T follicular helper cell (primary cell): ENCODE measurements around the gene ZNF189.

ENCODE experiments used
- DNase-seq: peaks from one replicate; pipeline ENCODE4 v3.0.0-alpha.2; 2020; ENCODE audit warnings: low read depth
- total RNA-seq, 2 experiments: gene quantifications; one replicate each; lab custom pipeline; 2026; lab: John Stamatoyannopoulos, UW

Gene ZNF189
- 34.7 to 40.6 reads per million in 2 experiments for total RNA-seq

GRCh38 chr9:101398068-101398929 is at the start of gene ZNF189, which contains the start of gene MRPL50:
TSS of gene ZNF189 (plus strand) at chr9:101398851. CDS start at chr9:101399157, 306 bp downstream.
TSS of gene MRPL50 (minus strand) at chr9:101398618. CDS start at chr9:101398592, 26 bp downstream.
- peak; percentile 98 for DNase-seq

GRCh38 chr9:101350285-101350684 is 48.4 kb upstream of the ZNF189 start:
- no peak for DNase-seq

DNA sequence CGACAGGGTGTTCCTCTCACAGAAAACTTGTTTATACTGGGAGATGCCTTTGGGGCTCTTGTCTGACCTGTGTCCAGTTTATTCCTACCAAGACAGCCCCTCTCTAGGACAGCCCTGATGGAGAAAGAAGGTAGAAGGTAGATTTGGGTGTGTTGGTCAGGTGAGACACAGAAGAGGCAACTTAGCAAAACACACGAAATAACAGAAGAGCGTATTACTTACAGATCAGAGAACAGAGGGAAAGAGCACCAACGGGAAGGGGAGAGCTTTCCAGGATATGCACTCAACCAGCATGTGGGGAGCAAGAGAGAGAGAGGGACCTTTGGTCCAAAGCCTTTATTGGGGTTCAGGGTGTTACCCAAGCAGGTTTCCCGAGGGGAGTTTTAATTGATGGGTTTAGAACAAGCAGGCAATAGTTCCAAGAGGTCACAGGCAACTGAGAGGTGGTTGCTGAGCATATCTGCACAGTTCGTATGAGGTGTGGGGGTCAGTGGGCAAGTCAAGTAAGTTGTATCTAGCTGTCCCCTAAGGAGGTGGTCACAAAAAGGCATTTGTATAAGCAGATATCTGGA is 45.7 kb upstream of the ZNF189 start:
- DNase-seq: no peak

DNA sequence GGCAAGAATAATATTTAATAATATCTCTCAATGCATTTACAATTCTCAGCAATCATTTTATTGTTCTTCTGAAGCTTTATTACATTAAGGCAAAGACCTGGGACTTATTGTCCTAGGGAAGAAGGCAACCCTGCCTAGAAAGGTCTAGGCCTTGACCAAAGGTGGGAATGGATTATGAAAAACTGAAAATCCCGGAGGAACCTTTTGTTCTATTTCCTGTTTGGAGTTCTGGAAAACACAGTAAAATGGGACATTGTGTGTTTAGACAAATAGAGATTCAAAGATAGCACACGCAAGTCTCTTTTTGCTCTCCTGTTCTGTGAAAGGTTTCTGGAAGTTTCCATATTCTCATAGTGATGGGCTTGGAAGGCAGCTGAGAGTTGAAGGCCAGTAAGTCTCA is 45.0 kb upstream of the ZNF189 start:
- DNase-seq: no peak

GRCh38 chr9:101354143-101354764 is 44.4 kb upstream of the ZNF189 start:
- no peak for DNase-seq

GRCh38 chr9:101354765-101355708 is 43.6 kb upstream of the ZNF189 start:
- DNase-seq: no peak

DNA sequence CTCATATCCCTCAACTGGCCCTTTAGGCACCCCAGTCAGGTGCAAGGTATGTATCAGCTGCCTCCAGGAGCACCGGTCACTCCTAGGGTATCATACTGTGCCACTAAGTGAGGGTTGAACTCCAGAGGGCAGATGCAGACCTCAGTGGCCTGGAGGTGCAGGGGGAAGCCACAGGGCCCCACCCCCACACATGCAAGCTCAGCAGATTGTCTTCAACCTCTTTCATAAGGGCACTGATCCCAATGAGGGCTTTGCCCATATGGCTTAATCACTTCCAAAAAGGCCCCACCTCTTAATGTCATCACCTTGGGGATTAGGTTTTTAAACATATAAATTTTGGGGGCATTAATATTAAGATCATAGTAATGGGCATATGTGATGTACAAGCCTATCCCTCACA is 42.0 kb upstream of the ZNF189 start:
- DNase-seq: no peak

DNA sequence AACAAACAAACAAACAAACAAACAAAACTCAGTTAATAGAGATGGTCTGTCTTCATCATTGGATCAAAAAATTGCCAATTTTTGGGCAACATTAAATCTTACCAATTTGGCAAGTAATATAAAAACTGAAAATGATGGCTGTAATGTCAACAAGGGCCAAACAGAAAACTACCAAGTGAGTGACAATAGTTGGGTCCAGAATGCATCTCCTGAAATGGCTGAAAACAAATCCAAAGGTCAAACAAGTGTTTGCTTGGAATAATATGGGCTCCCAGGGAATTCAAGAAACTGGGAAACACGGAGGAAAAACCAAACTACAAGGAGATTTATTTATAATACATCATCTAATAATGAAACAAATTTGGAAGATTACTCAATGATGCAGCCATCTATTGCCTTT is 39.0 kb upstream of the ZNF189 start:
- DNase-seq: no peak

- DNase-seq: no peak
Measured at GRCh38 chr9:101360647-101361046, 38.0 kb upstream of the ZNF189 start.

DNA sequence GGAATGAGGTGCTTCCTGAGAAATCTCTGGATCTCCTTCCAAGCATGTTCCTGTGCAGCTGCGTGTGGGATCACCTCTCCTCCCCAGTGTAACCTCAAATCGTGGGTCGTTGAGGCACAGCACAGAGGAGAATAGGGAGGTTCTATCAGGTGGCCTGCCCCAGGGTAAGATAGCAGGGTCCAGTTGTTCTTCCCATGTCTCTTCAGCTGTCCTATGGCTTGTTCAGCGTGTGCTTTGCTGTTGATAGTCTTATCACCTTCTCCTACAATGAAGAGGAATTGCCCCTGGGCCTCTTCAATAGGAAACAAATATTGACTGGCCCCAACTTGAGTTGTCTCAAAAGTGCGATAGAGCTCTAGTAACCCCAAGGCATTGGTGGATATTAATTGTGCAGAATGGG is 36.2 kb upstream of the ZNF189 start:
- DNase-seq: no peak

DNA sequence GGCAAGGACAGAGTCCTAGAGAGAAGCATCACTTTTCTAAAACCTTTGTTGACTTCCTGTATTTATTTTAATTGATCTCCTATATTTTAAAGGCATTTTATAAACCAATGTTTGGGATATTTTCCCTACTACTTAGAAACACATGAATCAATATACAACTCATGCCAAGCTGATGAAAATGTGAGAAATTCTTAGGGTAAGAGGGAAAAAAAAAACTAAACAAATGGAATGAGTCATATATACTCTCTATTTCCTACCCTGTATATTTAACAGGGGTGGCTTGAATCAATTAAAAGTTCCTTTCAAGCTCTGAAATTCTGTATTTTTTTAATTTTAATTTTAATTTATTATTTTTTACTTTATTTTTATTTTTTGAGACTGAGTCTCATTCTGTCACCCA is 33.5 kb upstream of the ZNF189 start:
- no peak for DNase-seq

- DNase-seq: no peak
Measured at GRCh38 chr9:101366038-101366756, 32.5 kb upstream of the ZNF189 start.

- DNase-seq: no peak
Measured at GRCh38 chr9:101367323-101367722, 31.3 kb upstream of the ZNF189 start.

GRCh38 chr9:101369286-101369685 is 29.4 kb upstream of the ZNF189 start:
- no peak for DNase-seq

DNA sequence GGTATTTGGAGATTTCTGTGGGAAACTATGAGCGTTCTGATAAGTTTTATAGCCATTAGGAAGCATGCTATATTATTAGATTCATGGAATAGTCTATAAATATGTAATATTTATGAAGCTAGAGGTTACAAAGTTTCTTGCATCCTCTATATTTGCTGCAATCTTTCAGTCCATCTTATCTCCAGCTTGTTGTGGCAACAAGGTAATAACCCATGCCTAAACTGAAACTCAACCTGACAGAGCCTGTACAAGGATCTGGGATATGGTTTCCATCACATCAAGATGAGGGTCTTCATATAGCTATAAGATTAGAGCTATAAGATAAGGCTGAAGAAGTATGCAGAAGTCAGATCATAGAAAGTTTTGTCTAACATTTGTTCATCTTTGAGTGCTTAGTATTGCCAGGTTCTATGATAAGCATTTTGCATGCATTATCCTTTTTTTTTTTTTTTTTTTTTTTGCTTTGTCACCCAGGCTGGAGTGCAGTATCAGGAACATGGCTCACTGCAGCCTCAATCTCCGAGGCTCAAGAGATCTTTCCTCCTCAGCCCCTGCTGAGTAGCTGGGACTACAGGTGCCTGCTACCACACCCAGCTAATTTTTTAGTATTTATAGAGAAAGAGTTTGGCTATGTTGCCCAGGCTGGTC is 28.6 kb upstream of the ZNF189 start:
- DNase-seq: no peak

- DNase-seq: no peak
Measured at GRCh38 chr9:101371813-101372212, 26.8 kb upstream of the ZNF189 start.

DNA sequence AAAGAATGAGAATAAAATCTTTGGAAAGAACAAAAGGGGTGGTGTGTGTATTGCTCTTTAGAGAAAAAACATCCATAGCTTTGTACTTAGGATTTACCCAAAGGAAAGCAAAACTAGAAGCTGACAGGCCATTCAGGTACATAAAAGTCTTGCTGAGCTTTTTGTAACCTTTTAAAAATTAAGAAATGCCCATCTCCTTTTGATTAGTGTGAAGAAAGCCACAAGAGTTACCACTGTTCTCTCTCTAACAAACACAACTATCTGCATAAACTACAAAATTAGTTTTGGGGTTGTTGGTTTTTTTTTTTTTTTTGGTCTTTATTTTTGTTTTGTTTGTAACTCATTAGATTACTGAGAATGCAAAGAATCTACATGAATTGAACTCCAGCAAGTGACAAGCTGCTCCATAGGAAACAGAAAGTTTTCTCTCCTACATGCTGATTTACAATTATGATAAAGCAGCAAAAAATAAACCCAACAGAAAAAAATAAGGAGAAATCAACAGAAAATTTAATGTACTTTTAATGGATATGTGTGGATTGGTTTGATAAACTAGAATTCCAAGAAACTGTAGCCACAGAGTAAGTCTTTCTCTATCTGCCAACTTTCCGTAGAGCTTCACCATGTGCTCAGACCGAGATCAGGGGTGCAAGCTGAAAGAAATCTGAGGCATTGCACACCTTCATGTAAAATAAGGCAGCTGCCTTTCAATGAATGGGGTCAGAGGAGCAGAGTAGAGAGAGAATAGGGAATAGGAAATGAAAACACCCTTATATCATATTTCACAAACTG is 26.1 kb upstream of the ZNF189 start:
- DNase-seq: no peak

DNA sequence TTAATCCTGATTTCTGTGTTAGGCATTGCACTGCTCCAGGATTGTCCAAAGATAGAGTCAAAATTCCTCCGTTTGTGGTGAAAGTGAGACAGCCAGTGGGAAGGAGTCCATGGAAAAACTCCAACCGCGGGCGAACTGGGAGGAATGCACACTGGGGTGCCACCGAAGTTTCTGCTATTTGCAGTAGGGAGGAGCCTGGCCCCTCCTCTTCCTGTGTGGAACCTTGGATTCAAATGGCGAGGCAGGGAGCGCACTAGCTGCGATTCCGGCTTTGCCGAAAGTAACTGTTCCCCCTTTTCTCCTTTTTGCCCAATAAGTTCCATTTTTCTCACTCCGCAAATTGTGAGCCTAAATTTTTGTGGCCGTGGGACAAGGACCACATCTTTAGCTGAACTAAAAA is 23.1 kb upstream of the ZNF189 start:
- DNase-seq: no peak

DNA sequence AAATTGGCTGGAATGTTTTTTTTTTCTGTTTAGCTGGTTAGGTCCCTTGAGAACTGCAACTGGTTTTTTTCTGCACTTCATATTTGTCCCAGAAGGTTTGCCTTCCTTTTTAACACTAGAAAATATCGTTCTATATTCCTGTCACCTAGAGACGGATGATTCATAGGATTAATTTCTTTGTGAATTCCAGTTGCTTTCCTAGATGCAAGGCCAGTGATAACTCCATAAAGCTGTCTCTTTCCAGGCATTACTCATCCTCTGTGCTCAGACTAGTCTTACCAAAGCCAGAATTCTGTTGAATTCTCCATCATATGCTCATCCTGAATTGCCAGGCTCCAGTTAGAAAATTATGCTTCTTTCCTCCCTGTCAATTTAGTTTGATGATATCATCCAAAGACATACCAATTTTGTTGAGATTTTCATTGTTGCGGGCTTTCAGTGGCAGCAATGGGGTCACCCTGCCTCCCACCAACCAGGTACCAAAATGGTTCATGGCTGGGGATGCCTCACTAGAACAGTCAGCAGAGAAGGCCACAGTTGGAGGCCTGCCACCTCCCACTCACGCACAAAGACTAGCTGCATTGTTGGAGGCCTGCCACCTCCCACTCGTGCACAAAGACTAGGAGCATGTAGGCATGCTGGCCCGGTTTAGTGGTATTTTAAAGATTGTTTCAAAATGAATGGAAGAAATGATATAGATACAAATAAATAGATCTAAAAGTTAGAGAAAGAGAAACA is 22.4 kb upstream of the ZNF189 start:
- no peak for DNase-seq
